AG09309 (cell line): ENCODE results near the gene FFAR4.

Source experiments
- DNase-seq: peaks from one replicate; pipeline ENCODE4 v3.0.0-alpha.2; 2010; ENCODE audit warnings: low read depth
- H3K4me3 ChIP-seq: 2 replicates; pipeline ENCODE4 v1.5.1; 2011; ENCODE audit warnings: mild to moderate bottlenecking, low read depth, low read length, moderate library complexity; ENCODE audit not compliant: control insufficient read depth
- CTCF ChIP-seq: IDR thresholded peaks from 2 replicates; pipeline ENCODE4 v1.5.1; 2011; ENCODE audit warnings: mild to moderate bottlenecking, low read depth, low read length, inconsistent platforms; ENCODE audit not compliant: insufficient read depth, control insufficient read depth; ENCODE audit errors: missing control alignments

Gene FFAR4

GRCh38 chr10:93570383-93570782, 3.9 kb downstream of the FFAR4 start:
- no peak for TF ChIP-seq CTCF

GRCh38 chr10:93572606-93573005, 6.1 kb downstream of the FFAR4 start:
- DNase-seq: no peak
- no peak for TF ChIP-seq CTCF
- no peak overlapping the region for H3K4me3 ChIP-seq

More at GRCh38 chr10:93570383-93570782, 3.9 kb downstream of the FFAR4 start:
- no peak for DNase-seq
- H3K4me3 ChIP-seq: no peak overlapping the region

GRCh38 chr10:93573051-93573909, 6.8 kb downstream of the FFAR4 start:
- no peak for DNase-seq
- H3K4me3 ChIP-seq: no peak overlapping the region
- TF ChIP-seq CTCF: no peak

- no peak for TF ChIP-seq CTCF
- H3K4me3 ChIP-seq: no peak overlapping the region
- DNase-seq: no peak
Observed at GRCh38 chr10:93573924-93574323, 7.5 kb downstream of the FFAR4 start.

- no peak for DNase-seq
- H3K4me3 ChIP-seq: no peak overlapping the region
- TF ChIP-seq CTCF: no peak
Observed at GRCh38 chr10:93576888-93577287, 10.4 kb downstream of the FFAR4 start.

GRCh38 chr10:93577565-93577964, 11.1 kb downstream of the FFAR4 start:
- no peak for TF ChIP-seq CTCF
- no peak for DNase-seq
- H3K4me3 ChIP-seq: no peak overlapping the region
